Measurements from ENCODE around the gene RABGAP1L. TPM values are rescaled to one million over a fixed set of nuclear protein-coding genes. Genes with fewer than 3 reads are reported as not detected.
A peak's percentile ranks its signal among the peaks of the same experiment; 100 is the strongest.

The RABGAP1L gene
- total and polyA plus RNA-seq, 2 of the 4 experiments (the other 2 are of a cell fraction) = 7.9 to 26.7 TPM

DNA sequence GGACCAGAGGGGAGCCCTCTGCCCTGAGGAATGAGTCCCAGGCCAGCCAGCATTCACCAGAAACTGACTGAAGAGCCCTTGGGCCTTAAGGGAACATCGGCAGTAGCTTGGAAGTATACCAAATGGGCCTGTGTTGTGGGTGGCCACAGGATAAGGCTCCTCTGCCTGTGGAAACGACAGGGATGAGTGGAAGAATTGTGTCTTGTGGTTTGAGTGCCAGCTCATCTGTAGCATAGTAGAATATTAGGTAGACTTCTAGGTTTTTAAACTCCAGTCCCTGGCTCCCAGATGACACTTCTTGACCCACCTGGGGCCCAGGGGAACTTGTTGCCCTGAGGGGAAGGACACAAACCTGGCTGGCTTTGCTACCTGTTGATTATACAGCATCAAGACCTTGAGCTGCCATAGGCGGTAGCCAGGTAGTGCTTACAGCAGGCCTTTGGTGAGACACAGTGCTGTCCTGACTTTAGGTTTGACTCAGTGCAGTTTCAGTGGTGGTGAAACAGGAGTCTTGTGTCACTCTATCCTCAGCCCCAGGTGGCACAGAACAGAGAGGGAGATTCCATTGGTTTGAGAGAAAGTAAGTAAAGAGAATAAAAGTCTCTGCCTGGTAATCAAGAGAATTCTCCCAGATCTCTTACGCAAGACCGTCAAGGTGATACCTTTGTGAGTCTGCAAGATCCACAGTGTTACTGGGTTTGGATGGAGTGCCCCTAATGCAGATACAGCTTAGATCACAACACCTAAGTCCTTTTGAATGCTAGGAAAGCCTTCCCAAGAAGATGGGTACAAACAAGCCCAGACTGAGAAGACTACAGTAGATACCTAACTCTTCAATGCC lies 50.2 kb downstream of the RABGAP1L start:
- H3K4me2 ChIP-seq (ENCODE audit: low read depth, low read length) = no peak overlapping the region
- H4K5ac ChIP-seq (ENCODE audit: low read depth, low read length) = no peak overlapping the region
- no peak overlapping the region for H2AFZ ChIP-seq (replicated peaks; ENCODE audit: low read length, poor library complexity)
- no peaks in the 10 kb centered on the region for H3K9me1 ChIP-seq (ENCODE audit: insufficient read depth, low read length)
- H3K36me3 ChIP-seq (ENCODE audit: control insufficient read depth, insufficient read depth, low read length) = no peaks in the 10 kb centered on the region
- ChIA-PET CTCF (interaction anchor here (1.3 kb wide), 1 partner anchor 8 kb away, joined by 5 read pairs; no protein-coding TSS in a partner anchor), POLR2A (ENCODE audit: unreplicated experiment) (no interaction called here)
- no peak overlapping the region for H3K14ac ChIP-seq (replicated peaks; ENCODE audit: low read depth, low read length)
- ATAC-seq (ENCODE audit: low read depth) (no peak), DNase-seq (no peak)
- H3K23ac ChIP-seq (ENCODE audit: low read depth, low read length) = no peak overlapping the region
- no peak overlapping the region for H4K8ac ChIP-seq (ENCODE audit: low read depth in 2 of 2, low read length in 2 of 2)
- no peaks in the 10 kb centered on the region for H4K20me1 ChIP-seq (ENCODE audit: insufficient read depth, low read length)
- dilution Hi-C loops (cut with HindIII; ENCODE audit: low sequenced_read_pairs, unreplicated experiment) = no loop called here
- H3K9ac ChIP-seq (ENCODE audit: low read depth, low read length) = no peak overlapping the region
- BruUV-seq (replicated peaks) = no TSS peak
- H3K18ac ChIP-seq (ENCODE audit: low read depth, low read length) = no peak overlapping the region
- no peak overlapping the region for H2BK120ac ChIP-seq (ENCODE audit: low read depth, low read length)
- H2BK20ac ChIP-seq (ENCODE audit: low read depth, low read length) = no peak overlapping the region
- H2AK5ac ChIP-seq (ENCODE audit: low read depth, low read length) = no peak overlapping the region
- no peak overlapping the region for H3K27ac ChIP-seq (ENCODE audit: insufficient read depth, low read length)
- H2BK5ac ChIP-seq (ENCODE audit: low read depth, low read length, poor library complexity, severe bottlenecking) = no peak overlapping the region
- in situ Hi-C loops (cut with MboI; ENCODE audit: low sequenced_read_pairs) = loop anchor here (25.0 kb wide), 1 partner anchor 1447 kb away; no protein-coding TSS in a partner anchor
- TF ChIP-seq FOS (IDR thresholded peaks at IDR 0.05; ENCODE audit: low read depth, low read length) = no peak
- TF ChIP-seq BHLHE40 (IDR thresholded peaks at IDR 0.05; ENCODE audit: low read depth, low read length) = no peak
- peak; percentile 68 for TF ChIP-seq CEBPB (IDR thresholded peaks at IDR 0.05; ENCODE audit: low read depth, low read length)
- TF ChIP-seq MAZ (IDR thresholded peaks at IDR 0.05; ENCODE audit: borderline replicate concordance, low read depth, low read length) = no peak
- TF ChIP-seq, protein P1, sequence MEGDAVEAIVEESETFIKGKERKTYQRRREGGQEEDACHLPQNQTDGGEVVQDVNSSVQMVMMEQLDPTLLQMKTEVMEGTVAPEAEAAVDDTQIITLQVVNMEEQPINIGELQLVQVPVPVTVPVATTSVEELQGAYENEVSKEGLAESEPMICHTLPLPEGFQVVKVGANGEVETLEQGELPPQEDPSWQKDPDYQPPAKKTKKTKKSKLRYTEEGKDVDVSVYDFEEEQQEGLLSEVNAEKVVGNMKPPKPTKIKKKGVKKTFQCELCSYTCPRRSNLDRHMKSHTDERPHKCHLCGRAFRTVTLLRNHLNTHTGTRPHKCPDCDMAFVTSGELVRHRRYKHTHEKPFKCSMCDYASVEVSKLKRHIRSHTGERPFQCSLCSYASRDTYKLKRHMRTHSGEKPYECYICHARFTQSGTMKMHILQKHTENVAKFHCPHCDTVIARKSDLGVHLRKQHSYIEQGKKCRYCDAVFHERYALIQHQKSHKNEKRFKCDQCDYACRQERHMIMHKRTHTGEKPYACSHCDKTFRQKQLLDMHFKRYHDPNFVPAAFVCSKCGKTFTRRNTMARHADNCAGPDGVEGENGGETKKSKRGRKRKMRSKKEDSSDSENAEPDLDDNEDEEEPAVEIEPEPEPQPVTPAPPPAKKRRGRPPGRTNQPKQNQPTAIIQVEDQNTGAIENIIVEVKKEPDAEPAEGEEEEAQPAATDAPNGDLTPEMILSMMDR (conservative IDR thresholded peaks at IDR 0.05; ENCODE audit: low read depth, low read length) = no peak
- no peak overlapping the region for H4K91ac ChIP-seq (ENCODE audit: insufficient read depth, low read depth, low read length)
- no peaks in the 10 kb centered on the region for H3K27me3 ChIP-seq (ENCODE audit: control insufficient read depth, insufficient read depth, low read length)
- H2BK15ac ChIP-seq (ENCODE audit: low read depth, low read length) = no peak overlapping the region
- no peak overlapping the region for H3K4ac ChIP-seq (ENCODE audit: low read depth, low read length)
- H3K79me1 ChIP-seq (ENCODE audit: low read depth in 1 of 2, low read length in 2 of 2) = peaks cover 3 to 4% of the 10 kb centered on the region in 2 experiments; a peak in 2 of 4 replicates
- no peaks in the 10 kb centered on the region for H3K4me1 ChIP-seq (ENCODE audit: control insufficient read depth, insufficient read depth, low read length)
- intact Hi-C loops (cut with micrococcal nuclease) = loop anchor here (10.0 kb wide), 3 partner anchors 205 to 1465 kb away; no protein-coding TSS in a partner anchor
- H3K4me3 ChIP-seq (ENCODE audit: insufficient read depth, low read depth, low read length) = no peak overlapping the region
- H3K9me3 ChIP-seq (ENCODE audit: control insufficient read depth, insufficient read depth, low read length) = no peaks in the 10 kb centered on the region
- H3K56ac ChIP-seq (ENCODE audit: extremely low read depth, insufficient read depth, low read length) = no peak overlapping the region
- no CpG with 5 or more reads among the region's 5 CpGs for WGBS, 2 experiments (ENCODE audit: extremely low coverage in 2 of 2, insufficient read length in 1 of 2)
- H2AK9ac ChIP-seq (replicated peaks; ENCODE audit: low read depth, low read length, poor library complexity) = no peak overlapping the region
